NCI-H526 treated with DMSO at 0.1 percent for 48 hours (cell line): ENCODE measurements around the gene TSPAN33.
A peak's percentile ranks its signal among the peaks of the same experiment; 100 is the strongest.
"Not testable (repeated sequence)": the region's sequence is repeated elsewhere in the genome, so short reads cannot be mapped to it uniquely, and the experiment has no call there.

Experiments
- DNase-seq: peaks from one replicate; lab custom pipeline; 2025; lab: John Stamatoyannopoulos, UW

TSPAN33 gene, protein sequence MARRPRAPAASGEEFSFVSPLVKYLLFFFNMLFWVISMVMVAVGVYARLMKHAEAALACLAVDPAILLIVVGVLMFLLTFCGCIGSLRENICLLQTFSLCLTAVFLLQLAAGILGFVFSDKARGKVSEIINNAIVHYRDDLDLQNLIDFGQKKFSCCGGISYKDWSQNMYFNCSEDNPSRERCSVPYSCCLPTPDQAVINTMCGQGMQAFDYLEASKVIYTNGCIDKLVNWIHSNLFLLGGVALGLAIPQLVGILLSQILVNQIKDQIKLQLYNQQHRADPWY

DNA sequence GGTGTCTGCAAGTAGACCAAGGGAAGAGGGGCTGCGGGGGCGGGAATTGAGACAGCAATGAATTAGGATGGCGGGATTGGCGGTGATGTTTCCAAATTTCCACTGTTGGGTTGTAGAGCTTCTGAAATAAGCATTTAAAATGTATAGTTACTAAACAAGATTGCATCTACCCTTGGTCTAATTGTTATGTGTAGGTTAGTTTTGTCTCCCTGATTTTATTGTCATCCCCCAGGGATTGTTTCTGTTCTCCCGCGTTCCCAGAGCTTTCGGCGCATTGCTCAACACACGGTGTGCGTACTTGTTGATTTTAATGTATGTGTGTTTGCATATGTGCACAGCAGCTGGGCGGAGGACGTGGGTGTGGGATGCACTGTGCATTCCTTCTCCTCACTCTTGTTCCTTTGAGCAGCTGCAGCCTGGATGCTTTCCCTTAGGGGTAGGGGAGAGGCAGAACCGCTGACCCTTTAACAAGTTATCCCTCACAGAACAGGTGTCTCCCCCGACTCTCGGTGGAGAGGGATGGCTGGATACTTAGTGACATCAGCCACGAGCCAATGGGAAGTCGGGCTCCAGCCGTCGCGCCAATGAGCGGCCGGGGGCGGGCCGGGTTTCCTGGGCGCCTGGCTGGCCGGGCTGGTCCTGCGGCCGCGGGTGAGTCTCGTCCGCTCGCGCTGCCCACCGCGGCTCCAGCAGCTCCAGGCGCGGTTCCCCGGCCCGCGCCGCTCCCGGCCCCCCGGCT is at the start of gene TSPAN33:
TSPAN33 (plus strand) TSS at position 613 of the 739 bp plus-strand sequence. CDS start 274 bp downstream, outside the sequence.
- peak; percentile 92 for DNase-seq

DNA sequence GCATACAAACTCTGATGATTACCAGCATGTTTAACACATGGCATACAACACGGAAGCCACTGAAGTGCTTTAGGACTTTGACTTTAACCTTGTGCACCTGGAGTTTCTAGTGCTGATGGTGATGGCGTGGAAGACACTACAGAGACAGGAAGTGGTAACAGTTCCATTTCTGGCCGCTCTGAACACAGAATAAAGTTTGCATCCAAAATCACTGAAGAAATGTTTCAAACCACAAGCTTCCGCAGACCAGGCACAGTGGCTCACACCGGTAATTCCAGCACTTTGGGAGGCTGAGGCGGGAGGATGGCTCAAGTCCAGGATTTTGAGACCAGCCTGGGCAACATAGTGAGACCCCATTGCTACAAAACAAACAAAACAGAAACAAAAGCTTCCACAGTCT is 49.2 kb upstream of the TSPAN33 start:
- DNase-seq: no peak

DNA sequence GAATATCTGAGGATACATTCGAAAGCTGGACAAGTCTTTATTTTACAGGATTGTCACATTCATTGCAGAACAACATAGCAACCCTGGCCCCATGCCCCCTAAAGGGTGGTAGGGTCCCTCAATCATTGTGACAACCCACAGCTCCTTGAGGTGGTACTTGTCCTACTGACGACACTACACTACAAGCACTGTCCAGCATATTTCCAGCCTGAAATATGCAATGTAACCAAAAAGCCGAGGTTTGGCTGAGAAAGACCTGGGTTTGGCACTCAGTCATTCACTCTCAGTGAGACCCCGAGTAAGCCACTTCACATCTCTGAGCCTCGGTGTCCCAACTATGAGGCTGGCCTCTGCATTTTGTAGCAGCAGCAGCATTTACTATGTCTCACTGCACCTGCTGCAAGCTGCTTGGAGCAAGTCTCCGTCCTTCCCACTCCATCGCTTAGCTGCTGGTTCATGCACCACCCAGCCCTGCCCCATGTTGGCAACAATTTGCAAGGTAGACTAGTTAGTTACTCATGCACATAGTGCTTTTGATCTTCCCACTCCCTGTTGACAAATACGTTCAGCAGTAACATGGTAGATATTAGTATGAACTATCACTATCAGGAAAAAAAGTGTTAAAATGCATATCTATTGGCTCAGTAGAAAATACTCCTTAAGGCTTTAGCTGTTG is 46.0 kb upstream of the TSPAN33 start:
- DNase-seq: no peak

DNA sequence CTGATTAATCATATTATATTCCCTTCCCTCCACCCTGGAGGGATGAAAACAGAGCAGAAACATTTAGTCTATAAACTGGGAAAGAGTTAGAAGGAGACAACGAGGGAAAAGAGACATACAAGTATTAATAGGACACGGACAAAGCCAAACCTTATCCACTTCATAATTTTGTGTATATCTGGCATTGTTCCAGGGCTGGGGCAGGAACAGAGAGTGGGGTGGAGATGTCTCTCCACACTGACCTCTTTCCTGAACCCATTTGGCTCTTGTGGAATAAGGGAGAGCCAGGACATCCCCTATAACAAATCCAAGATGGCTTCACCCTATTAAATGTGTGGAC is 43.7 kb upstream of the TSPAN33 start:
- DNase-seq: no peak

DNA sequence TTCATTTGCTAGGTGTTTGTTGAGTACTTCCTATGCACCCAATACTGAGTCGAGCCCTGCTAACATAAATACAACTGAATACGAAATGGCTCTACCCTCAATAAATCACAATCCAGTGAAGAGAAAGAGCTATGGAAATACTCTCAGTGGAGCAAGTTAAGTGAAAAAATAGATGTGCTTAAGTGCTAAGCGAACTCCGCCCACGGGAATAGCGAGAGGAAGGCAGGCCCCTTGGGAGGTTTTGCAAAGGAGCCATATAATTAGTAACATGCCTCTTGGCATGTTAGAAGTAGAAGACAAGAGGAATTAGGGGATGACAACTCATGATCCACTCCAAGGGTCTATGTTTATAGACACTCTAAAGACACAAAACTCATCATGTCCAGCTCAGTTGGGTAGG is 42.8 kb upstream of the TSPAN33 start:
- DNase-seq: no peak

DNA sequence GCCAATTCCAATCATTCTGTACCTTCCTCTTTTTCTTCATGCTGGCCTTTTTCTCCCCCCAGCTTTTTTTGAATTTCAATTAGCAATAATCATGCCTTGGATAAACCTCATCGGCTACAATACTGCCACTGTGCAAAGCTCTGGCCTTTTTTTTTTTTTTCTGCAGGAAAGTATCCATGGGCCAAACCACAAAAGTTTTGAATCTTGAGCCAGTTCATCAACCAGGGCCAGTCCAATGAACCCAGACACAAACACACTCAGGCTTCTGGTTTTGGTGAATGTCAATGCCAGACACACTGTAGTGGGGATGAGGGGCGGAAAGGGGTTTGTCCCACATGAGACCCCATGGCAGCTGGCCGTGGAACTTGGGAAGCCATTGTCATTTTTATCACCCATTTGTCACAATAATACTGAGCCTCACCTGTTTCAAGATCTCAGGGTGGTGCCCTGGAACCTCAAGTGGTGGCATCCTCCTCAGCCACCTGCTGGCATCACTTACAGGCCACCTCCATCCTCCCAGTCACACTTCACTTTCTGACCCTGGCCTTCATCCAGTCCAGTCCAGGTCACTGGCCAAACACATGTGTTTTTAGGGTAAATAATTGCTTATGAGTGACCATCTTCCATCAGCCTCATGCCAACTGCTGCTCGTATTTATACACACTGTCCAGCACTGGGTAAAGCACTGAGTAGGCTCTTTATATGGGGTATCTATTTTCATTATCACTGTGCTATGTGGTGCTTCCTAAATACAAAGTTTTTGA is 40.8 kb upstream of the TSPAN33 start:
- DNase-seq: no peak

DNA sequence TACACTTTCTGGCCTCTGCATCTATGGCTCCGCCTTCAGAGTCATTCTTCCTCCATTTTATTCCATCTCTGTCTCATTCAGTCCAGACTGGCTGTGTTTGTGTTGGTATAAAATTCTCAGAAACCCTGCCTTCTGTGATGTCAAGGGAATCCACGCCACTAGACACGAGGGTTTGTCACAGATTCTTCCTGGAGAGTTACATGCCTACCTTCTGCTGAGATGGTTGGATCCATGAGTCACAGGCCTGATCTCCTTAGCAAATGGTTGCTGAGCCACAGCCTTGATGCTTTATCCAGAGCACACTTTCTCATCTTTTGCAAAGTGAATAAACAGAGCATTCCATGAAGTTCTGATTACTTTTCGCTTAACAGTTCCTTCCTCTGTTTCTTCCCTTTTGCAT is 35.9 kb upstream of the TSPAN33 start:
- DNase-seq: no peak

DNA sequence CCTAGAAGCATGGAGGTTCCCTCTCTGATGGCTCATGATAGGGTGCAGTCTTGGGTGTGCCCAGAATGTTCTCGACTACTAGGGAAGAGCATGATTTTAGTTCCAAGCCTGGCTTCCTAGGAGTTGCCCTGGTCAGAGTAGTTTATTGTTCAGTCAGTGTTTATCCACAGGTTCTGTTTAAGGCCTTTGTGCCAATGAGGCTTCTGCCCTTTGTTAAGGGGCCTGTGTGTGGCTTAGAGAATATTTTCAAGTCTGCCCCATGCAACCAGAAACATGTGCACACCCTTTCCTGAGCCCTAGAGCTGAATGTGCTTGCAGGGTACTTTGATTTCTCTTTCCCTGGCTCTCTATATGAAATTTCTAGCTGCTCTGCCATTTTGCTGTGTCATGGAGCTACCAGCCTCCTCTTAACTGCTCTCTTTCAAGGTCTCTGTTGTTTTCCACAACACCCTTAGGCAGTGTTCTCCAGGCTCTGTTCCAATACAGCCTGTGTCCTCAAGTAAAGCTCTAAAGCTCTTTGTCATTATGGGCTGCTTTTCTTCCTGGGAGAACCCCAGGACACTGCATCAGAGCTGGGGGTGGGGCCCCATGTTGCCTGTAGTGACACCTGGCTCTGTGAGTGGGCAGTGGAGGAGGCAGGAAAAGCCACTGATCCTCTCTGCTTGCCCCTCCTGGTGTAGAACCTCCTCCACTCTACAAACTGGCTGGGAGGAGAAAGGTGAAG is 34.1 kb upstream of the TSPAN33 start:
- no peak for DNase-seq

DNA sequence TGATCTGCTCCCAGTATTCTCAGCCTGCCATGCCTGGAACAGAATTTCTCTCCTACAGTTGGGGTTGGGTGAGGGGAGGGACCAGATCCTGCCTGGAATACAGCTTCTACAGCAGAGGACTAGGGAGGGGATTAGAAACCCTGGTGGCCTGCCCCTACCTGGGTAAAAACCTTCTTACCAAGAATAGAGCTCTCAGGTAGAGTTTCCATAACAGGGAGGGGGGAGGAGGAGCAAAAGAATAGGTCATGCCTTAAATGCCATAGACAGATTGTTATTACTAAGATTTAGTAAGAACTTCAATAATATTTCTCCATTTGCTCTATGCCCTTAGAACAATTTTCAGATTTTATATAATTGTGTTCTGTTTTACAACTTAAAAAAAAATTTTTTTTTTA is 33.5 kb upstream of the TSPAN33 start:
- no peak for DNase-seq

DNA sequence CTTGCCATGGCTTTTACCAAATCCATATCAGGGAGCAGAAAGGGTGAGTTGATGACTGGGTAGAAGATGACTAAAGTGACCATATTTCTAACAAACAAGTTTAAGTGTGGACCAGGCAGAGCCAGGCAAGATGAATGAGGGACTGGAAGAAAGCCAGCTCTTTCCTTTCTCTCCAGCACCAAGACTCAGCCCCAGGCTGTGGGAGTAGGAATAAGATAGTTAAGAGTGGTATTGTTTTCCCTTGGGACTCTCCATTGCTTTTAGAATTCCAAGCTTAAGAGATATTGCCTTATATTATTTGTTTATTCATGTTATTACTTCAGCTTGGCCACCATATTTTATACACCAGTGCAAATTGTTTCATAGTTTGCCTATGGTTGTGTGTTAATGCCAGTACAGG is 28.8 kb upstream of the TSPAN33 start:
- no peak for DNase-seq

DNA sequence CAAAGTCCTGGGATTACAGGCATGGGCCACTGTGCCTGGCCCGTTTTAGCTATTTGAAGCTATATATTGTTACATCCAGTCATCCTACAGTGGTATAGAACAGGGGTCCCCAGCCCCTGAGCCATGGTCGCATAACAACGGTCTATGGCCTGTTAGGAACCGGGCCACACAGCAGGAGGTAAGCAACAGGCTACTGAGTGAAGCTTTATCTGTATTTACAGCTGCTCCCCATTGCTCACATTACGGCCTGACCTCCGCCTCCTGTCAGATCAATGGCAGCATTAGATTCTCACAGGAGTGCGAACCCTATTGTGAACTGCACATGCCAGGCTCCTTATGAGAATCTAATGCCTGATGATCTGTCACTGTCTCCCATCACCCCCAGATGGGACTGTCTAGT is 26.3 kb upstream of the TSPAN33 start:
- DNase-seq: no peak

DNA sequence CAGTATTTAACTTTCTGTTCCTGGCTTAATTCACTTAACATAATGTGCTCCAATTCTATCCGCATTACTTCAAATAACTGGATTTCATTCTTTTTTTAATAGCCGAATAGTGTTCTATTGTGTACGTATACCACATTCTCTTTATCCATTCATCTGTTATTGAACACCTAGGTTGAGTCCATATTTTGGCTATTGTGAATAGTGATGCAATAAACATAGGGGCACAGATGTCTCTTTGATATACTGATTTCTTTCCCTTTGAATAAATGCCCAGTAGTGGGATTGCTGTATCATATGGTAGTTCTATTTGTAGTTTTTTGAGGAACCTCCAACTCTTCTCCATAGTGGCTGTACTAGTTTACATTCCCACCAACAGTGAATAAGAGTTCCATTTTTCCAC is 25.5 kb upstream of the TSPAN33 start:
- DNase-seq: no peak

DNA sequence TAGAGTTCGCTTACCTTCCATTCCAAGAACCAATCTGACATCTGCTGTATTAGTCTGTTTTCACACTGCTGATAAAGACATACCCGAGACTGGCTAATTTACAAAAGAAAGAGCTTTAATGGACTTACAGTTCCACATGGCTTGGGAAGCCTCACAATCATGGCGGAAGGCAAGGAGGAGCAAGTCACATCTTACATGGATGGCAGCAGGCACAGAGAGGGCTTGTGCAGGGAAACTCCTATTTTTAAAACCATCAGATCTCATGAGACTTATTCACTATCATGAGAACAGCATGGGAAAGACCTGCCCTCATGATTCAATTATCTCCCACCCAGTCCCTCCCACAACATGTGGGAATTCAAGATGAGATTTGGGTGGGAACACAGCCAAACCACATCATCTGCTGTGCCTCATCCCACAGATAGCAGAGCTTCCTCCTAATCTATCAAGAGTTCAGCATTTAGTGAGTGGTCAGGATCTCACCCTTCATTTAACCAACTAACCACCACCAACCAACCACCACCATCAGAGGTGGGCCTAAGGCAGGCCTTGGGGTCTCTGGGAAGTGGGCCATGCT is 22.9 kb upstream of the TSPAN33 start:
- DNase-seq: not testable (repeated sequence)

DNA sequence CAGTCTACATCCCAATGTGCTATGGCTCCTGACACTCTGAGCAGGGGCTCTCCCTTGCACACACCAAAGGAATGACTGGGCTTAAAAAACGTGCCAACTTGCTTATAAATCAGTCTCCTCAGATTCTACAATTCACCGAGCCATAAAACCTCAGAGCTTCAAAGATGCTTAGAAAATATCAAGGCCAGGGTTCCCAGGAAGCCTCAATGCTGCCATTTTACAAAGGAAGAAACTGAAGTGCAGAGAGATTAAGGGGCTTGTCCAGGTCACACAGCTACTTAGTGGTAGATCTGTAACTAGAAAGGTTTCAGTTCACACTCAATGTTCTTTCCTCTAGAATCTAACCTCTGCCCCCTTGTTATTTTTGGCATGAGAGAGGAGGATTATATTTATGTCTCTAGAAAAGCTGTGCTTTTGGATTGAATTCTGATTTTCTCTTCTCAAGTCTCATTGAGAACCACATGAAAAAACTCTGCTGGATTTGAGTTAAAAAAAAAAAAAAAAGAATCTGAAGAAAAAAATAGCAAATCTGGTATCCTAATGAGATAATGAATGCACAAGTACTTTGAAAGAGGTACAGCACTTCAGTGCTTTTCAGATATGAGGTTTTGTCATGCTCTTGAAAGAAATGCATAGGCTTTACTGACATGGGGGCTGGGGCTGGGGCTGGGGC is 22.3 kb upstream of the TSPAN33 start:
- no peak for DNase-seq

DNA sequence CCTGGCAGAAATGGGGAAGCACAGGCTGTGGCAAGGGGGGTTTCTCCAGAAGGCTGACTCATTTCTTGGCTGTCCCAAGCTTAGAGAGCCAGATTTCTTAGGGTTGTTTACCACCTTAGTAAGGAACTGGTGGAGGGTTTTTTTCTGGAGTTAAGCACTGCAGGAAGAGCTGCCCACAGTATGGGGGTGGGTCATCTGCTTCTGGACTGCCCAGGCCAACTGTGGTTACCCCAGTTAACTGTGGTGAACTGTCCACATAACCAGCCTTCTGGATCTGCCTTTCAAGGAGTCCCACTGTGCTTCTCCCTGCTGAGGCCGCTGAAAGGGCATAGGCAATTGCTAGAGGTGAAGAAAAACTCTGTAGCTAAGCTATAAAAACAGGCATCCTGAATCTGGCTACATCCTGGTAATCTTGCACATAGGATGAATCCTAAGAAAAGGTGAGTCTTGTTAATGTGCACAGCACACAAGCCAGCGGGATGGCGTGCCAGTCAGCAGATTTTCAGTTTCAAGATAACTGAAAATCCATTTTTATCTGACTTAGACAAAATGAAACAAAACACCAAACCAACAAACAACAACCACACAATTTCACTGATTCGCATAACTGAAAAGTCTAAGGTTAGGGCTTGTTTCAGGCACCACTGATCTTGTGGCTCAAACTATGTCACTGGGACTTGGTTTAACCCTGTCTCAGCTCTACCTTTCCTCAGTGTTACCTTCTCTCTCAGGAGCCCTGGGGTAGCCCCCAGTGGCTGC is 21.6 kb upstream of the TSPAN33 start:
- DNase-seq: no peak

DNA sequence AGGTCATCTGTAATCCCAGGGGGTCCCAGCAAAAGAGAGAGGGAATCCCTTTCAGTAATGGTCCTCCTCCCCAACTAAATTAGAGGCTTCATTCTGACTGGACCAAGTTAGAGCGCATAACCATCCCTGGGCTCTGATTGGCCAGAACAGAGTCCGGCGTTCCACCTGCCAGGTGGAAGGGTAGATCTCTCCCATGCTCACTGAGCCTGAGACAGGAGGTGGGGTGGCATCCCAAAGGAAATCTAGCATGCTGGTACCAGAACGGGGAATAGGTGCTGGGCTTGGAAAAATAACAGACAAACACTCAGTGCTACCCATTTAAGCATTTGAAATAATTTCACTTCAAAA is 21.0 kb upstream of the TSPAN33 start:
- no peak for DNase-seq

DNA sequence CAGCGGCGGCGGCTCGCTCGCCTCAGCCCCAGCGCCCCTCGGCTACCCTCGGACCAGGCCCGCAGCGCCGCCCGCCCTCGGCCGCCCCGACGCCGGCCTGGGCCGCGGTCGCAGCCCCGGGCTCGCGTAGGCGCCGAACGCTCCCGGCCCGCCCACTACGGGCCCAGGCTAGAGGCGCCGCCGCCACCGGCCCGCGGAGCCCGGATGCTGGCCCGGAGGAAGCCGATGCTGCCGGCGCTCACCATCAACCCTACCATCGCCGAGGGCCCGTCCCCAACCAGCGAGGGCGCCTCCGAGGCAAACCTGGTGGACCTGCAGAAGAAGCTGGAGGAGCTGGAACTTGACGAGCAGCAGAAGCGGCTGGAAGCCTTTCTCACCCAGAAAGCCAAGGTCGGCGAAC is 18.2 kb upstream of the TSPAN33 start:
- no peak for DNase-seq

DNA sequence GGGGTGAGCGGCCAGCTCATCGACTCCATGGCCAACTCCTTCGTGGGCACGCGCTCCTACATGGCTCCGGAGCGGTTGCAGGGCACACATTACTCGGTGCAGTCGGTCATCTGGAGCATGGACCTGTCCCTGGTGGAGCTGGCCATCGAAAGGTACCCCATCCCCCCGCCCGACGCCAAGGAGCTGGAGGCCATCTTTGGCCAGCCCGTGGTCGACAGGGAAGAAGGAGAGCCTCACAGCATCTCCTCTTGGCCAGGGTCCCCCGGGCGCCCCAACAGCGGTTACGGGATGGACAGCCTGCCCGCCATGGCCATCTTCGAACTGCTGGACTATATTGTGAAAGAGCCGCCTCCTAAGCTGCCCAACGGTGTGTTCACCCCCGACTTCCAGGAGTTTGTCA is 17.4 kb upstream of the TSPAN33 start:
- no peak for DNase-seq

DNA sequence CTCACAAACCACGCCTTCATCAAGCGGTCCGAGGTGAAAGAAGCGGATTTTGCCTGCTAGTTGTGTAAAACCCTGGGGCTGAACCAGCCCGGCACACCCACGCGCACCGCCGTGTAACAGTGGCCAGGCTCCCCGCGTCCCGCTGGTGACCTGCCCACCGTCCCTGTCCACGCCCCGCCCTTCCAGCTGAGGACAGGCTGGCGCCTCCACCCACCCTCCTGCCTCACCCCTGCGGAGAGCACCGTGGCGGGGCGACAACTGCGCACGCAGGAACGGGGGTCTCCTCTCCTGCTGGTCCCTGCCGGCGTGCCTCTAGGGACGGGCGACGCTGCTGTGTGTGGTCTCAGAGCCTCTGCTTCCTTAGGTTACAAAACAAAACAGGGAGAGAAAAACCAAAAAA is 16.9 kb upstream of the TSPAN33 start:
- no peak for DNase-seq

DNA sequence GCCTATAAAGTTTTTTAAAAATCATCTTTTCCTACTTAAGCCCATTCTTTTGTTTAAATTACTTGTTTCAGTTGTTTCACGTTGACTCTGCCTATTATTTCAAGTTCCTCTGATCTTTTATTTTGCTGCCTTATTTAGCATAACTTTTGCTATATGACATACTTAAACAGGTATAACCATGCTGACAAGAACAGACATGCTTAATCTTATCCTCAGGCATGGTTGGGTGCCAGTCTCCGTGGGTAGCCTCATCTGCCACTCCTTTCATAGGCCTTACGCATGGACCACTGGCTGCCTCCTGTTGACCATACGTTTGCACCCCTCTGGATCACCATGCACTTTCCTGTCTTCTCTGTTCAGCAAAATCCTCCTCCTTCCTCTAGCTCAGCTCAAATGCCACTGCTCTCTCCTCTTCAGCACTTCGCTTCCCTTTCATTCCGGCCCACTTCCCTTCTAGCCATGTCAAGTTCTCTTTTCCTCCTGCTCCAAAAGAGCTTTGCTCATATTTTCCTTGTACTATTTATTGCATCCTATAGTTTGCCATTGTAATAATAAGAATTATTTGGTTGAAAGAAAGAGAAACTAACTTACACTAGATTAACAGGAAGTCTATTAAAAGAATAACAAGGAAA is 10.0 kb upstream of the TSPAN33 start:
- no peak for DNase-seq
